NCI-H2196 treated with DMSO at 0.1 percent for 48 hours (cell line): Measurements from ENCODE around the gene HTR4.
"Not testable (repeated sequence)": the region's sequence is repeated elsewhere in the genome, so short reads cannot be mapped to it uniquely, and the experiment has no call there.

Source experiments
- DNase-seq: peaks from one replicate; lab custom pipeline; 2025; ENCODE audit not compliant: unreplicated experiment; lab: John Stamatoyannopoulos, UW

Gene HTR4

DNA sequence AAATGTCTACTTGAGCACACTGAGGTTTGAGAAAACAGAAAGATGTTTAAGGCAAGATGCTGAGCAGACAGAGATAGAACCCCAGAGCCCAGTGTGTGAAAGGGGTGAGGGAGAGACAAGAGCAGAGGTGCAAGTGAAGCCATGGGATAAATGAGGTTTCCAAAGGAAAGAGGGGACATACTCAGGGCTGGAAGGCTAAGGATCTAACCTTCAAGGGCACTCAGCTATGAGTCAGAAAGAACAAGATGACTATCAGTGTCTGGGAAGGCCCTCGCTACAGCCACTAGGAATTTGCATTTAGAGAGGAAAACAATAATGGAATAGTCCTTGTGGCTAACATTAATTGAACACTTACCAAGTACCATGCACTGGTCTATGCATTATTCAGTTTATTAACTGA lies 113.7 kb downstream of the HTR4 start:
- no peak for DNase-seq

DNA sequence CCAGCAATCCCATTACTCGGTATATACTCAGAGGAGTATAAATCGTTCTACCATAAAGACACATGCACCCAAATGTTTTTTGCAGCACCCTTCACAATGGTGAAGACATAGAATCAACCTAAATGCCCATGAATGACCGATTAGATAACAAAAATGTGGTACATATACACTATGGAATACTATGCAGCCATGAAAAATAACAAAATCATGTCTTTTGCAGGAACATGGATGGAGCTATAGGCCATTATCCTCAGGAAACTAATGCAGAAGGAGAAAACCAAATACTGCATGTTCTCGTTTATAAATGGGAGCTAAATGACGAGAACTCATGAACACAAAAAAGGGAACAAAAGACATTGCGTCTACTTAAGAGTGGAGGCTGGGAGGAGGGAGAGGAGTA lies 114.5 kb downstream of the HTR4 start:
- DNase-seq, result no peak

DNA sequence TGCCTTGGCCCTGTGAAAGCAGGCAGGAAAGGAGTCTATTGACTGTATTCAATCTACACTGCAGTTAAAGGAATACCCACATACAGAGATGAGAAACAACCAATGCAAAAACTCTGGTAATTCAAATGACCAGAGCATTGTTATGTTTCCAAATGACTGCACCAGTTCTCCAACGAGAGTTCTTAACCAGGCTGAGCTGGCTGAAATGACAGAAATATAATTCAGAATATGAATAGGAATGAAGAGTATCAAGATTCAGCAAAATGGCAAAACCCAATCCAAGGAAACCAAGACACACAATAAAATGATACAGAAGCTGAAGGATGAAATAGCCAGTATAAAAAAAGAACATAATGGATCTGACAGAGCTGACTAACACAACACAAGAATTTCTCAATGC lies 119.1 kb downstream of the HTR4 start:
- no peak for DNase-seq

DNA sequence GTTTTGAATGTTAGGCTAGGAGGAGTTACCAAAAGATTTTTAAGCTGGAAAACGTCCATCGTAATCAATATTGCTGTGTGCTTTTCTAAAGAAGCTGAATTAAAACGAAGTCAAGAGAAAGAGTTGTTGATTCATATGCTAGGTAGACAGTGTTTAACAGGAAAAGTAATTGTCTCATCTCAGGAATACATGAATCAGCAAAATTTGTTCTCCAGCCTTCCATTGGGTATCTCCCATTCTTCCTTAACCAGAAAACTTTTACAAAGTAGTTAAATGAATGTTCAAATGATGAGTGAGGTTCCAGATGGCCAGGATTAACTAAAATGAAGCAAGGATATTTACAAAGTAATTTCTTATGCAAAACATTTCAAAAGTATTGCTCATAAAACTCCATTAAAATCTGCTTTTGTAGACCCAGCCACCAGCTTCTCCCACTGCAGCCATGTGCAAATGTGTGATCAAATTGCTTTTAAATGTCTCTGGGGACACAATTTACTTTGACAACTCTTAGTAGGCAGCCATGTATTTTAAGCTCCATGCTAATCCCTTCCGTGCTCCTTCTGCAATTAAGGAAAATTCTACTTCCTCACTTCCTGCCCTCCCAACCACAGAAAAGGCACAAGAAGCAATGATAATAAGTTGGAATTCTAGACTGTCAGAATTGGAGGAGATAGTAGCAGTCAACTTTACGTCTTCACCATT lies 121.2 kb downstream of the HTR4 start:
- DNase-seq, result no peak

DNA sequence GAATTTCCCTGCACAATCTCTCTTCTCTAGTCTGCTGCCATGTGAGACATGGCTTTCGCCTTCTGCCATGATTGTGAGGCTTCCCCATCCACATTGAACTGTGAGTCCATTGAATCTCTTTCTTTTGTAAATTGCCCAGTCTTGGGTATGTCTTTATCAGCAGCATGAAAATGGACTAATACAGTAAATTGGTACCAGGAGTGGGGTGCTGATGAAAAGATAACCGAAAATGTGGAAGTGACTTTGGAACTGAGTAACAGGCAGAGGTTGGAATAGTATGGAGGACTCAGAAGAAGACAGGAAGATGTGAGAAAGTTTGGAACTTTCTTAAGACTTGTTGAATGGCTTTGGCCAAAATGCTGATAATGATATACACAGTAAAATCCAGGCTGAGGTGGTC lies 124.9 kb downstream of the HTR4 start:
- DNase-seq, result not testable (repeated sequence)

DNA sequence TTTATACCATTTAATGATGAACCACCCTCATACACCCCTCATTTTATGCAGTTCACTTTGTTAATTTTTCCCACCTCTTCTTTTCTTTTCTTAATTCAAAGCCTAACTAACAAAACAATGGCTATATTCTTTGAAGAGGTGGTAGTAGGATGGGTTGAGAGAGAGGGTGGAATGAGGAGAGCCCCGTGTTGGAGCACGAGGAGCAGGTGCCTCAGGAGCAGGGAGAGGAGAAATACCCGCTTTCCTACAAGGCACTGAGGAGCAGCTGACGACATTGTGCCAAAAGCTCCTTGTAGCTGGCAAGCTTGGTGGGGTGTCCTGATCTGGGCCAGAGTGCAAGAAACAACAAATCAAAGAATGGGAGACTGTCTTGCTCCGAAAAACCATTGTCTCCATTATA lies 129.6 kb downstream of the HTR4 start:
- DNase-seq, result no peak

DNA sequence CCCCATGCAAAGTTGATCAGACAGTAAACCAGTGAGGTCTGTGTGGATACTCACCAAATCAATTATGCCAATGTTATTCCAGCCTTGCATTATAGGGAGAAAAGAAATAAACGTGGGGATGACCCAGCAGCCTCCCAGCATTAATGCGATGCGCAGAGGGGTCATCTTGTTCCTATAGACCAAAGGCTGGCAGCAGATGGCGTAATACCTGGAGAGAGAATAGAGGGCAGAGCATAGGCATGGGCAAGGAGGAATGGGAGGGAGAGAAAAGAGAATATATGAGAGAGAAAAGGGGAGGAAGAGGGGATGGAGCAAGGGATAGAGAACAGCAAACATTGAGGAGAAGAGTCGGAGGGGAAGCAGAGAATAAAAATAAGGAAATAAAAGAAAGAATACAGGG lies 131.2 kb downstream of the HTR4 start:
- DNase-seq, result no peak

DNA sequence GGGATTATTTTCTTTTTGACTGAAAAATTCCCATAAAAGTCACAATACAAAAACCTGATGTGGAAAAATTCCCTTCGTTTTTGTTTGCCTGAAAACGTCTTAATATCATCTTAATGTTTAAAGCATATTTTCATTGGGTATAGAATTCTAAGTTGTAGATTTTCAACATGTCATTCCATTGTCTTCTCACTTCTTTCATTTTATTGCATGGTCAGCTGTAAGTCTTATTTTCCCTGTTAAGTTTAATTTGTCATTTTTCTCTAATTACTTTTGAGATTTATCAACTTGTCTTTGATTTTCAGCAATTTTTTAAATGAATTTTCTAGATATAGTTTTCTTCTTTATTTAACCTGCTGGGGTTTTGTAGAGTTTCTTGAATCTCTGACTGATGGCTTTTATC lies 138.9 kb downstream of the HTR4 start:
- DNase-seq, result no peak

DNA sequence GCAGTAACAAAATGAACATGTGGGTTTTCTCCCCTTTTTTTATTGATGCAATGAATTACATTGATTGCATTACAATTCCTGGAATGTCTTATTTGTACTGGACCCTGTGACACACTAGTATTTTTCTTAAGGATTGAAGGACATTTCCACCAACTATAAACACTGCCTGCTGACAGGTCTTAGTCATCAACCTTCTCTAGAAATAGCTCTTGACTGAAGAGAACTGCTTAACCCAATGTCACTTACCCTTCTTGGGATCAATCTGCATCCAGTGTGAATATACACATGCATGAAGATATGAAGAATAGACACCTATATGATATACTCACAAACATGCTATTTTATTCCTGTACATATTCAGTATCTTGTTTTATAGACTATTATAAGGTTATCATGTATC lies 140.0 kb downstream of the HTR4 start:
- DNase-seq, result no peak

DNA sequence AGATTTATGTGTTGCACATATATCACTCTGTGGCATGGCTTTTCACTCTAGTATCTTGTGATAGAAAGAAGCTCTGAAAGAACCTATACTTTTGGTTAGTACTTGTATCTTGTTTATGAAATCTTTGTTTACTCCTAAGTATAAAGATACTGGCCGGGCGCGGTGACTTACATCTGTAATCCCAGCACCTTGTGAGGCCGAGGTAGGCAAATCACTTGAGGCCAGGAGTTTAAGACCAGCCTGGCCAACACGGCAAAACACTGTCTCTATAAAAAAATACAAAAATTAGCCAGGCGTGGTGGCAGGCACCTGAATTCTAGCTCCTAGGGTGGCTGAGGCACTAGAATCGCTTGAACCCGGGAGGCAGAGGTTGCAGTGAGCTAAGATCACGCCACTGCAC lies 141.8 kb downstream of the HTR4 start:
- no peak for DNase-seq

DNA sequence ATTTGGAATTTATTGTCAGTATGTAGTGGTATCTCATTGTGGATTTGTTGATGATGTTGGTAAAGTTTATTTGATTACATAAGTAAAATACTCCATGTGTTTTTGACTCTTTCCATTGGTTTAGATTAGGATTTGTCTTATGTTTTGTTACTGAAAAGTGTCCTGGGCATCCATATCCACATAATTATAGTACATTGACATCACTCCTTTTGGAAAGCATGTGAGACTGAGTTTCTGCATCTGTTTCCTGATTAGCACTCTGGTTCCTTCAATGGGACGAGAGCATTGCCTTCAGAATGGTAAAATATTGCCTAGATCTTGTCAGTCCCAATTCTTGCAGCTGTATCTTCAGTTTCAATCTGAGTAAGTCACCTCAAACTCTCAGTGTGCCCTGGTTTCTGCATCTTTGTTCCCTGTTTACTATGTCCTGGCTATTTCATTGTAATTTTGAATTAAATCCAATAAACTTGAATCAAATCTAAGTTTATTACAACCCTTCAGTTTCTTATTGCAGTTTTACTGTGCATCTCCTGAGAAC lies 142.4 kb downstream of the HTR4 start:
- DNase-seq, result no peak

DNA sequence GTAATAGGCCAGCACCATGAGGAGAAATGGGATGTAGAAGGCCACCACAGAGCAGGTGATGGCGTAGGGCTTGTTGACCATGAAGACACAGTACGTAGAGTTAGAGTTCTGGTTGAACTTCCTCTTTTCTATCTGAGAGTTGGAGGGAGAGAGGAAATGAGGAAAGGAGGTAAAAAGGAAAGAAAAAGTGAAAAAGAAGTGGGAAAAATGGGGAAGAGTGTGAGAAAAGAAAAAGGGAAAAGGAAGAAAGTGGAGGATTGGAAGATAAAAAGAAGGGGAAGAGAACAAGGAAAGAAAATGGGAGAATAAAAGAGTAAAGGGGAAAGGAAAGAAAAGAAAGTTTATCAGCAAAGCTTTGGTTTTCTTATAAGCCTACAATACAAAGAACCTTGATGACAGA lies 144.4 kb downstream of the HTR4 start:
- DNase-seq, result no peak

DNA sequence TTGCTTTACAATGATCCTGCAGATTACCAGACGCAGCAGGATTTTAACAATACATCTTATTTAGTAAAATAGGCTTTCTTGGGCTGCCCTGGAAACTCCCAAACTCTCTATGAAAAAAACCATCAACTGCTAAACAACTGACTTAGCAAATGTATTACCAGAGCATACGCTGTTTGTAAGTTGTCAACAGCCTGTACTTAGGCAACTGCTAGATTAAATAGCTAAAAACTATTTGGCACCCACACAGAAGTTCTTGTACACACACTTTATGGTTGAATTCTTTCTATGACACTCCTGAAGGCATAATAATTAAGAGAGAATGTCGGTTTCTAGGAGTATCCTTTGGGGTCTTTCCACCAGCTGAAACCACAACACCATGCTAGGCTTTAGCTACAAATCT lies 146.7 kb downstream of the HTR4 start:
- DNase-seq, result no peak

DNA sequence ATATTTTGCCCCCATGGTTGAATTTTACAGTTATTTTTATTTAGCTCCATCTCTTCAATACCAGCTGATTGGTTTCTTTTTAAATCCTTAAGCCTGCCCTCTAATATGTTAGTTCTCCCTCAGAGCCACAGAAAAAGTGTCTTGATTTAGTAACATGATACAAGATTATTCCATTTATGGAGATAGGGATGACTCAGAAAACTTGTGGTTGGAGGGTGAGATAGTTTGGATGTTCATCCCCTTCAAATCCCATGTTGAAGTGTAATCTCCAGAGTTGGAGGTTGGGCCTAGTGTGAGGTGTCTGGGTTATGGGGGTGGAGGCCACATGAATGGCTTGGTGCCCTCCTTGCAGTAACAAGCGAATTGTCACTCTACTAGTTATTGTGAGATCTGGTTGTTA lies 154.9 kb downstream of the HTR4 start:
- DNase-seq, result no peak

DNA sequence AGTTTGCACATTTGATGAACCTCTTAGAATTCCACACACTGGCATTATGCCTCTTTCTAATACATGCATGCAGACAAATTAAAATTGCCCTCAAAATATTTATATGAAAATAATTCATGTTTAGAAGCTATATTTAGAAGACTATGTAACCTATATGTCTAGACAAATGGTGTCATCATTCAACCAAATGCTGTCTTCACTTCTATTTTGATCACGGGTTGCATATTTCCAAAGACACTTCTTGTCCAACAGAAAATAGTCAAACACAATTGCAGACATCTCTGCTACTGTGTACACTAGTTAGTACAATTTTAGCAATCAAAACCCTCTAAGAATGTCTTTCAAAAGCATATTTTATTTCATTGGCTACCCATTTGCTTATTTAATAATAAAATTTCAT lies 156.6 kb downstream of the HTR4 start:
- DNase-seq, result no peak

DNA sequence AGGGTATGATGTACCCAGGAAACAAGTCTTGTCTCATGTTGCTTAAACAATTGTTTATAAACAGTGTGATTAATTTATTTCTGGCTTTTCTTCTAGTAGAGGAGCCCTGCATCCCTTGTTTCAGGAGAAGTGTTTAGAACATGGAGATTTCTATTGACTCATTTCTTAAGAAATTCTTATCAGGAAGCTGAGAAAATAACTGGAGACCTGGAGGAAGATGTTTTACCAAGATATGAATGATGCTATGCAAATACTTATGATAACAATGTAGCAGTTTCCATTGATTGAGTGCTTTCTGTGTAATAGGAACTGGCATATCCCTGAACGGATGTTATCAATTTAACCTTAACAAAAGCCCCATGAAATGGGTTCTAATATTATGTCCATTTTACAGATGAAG lies 162.0 kb downstream of the HTR4 start:
- DNase-seq, result no peak

DNA sequence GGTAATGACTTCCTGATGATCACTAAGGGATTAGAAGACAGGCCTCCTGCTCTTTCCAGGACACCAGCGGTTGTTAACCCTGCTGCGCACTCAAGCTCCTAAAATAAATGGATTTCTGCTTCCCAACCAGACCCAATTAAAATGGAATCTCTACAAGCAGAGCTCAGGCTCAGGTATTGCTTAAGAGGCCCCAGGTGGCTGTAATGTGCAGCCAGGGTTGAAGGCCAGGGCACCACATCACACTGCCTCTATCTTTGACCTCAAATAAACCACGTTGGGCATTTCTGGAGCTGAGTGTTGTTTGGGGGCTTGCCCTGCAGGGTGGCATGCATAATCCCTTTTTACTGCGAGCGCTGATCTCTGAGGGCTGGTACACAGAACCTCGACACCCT lies 162.5 kb downstream of the HTR4 start:
- DNase-seq, result no peak

DNA sequence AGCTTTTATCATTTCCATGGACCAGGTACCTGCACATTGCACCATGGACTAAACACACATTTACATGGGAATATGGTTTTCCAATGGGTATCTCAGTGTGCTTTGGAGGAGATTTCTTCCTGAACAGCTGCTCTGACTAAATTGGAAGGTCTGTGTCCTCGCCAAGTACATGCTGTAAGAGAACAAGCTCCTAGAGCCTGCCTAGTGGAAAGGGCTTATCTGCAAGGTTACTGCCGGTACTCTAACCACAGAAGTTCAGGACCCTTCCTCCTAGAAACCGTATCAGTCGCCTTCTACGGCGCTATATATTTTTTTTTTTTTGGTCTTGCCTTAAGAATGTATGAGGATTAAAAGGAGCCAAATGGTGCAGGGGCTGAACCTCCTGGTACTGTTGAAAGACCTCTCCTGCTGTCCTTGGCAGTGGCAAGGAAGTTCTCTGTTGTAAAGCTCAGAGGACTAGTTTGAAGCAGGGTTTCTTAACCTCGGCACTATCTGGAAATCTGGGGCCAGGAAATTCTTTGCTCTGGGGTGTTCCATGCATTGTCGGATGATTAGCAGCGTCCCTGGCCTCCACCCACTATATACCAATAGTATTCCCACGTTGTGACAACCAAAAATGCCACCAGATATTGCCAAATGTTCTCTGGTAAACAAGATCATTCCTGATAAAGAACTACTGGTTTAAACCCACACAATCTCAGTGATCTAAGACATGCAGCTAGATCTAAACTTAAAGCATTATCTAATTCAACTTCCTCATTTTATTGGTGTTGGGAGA lies 163.1 kb downstream of the HTR4 start:
- DNase-seq, result no peak

DNA sequence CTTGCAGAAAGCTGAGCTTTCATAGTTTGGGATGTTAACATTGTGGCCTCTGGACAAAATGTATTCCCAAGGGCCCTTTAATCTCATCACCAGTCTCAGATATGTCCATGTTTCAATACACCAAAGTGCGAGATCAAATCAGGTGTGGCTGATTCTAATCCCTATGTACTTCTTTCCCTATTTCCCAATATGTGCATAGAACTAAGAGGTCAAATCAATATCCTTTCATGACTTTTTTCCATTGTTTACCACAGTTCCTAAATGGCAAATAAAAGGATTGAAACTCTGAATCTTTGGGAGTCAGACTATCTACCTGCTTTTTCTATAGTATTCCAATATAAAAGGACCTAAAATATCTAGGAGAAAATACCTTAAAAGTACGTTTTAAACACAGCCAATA lies 165.6 kb downstream of the HTR4 start:
- no peak for DNase-seq

DNA sequence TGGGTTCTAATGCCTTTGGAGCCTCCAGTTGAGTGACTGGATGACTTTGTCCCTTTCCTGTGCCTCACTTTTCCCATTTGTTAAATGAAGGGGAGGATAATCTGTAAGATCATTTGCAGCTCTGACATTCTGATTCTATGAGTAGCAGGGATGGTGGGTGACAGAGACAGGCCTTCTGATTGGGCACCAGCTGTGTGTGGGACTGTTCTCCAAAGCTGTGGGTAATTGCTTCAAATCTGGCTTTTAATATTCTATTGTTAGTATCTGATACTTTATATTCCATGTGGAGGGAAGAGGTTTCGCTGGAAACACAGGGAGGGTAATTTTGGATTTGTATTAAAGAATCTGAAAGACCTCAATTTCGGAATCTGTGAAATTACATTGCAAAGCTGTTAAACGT lies 167.9 kb downstream of the HTR4 start:
- no peak for DNase-seq

DNA sequence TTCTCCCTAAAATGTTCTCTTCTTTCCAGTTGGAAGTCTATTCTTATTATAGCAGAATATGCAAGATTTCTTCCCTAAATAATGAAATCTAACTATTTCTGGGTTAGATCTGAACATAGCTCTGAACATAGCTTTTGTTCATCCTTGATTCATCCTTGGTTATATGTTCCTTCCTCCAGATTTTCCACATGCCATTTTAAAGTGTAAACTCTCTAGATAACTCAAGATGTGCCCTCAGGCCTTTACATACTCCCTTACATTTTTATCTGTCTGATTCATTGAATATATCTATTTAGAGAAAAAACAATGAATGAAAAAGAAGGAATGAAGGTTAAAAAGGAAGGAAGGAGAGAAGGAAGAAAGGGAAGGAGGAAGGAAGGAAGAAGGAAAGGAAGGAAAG lies 169.7 kb downstream of the HTR4 start:
- no peak for DNase-seq

DNA sequence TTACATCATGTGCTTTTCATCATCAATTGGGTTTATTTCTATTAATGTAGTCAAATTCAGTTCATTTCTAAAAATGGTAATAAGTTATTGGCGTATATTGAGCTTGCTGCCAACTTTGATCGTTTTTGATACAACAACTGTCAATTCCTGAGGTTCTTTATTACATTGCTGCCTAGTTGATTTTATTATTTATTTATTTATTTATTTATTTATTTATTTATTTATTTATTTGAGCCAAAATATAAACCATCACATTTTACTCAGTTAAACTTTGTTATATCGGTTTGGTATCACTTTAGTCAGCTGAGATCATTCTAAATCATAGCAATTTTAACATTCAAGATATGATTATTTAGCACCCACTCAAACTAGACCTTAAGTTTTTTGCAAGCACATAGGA lies 170.6 kb downstream of the HTR4 start:
- no peak for DNase-seq
